Measurements from ENCODE around the gene ASXL3.

Gene ASXL3

DNA sequence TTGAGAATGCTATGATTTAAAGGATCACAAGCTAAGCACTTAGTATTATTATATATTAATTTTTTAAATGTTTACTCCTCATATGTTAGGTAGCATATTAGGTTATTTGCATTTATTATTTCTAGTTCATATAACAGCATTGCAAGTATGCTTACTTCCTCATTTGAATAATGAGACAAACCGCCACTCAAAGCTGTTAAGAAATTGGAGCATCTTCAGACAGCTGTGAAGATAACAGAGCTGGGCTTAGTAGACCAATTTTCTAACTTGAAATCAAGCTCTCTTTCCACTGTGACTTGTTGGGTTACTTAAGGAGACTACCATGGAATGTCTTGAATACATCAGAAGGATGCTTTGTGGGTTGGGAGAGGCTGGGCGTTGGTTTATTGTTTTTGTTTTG is 139.3 kb downstream of the ASXL3 start:
- DNase-seq (ENCODE audit: low spot score), result no peak

DNA sequence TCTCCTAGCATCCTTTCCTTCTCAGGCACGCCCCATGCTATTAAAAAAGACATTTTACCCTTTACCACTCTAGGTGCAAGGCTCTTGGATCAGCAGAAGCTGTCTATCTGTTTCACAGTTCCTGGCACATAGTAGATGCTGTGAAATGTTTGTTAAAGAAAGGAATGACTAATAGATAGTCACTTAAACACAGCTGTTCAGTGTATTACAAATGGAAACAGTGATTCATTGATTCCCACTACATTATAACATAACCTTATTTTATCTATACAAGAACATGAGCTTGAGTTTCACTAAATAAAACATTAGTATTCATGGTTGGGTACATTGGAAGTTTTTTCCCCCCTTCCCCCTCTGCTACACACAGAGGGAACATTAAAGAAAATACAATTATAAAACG is 142.1 kb downstream of the ASXL3 start:
- no peak for DNase-seq (ENCODE audit: low spot score)

DNA sequence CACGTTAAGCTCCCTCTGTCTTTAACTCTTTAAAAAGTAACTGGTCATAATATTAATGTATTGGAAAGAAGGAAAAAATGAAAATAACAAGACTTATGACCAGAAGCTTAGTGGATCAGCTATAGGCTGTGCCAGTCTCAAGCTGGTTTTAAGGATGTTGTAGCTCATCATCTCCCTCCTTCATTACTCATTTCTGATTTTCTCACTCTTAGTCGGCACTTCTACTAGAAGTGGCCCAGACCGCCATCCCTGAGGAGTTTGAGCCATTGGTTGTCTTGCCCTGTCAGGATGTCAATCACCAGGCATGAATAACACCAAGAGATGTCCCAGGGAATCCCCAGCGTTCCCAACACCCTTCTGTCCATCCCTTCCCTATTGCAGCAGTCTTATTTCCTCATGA is 151.5 kb downstream of the ASXL3 start:
- no peak for DNase-seq (ENCODE audit: low spot score)

DNA sequence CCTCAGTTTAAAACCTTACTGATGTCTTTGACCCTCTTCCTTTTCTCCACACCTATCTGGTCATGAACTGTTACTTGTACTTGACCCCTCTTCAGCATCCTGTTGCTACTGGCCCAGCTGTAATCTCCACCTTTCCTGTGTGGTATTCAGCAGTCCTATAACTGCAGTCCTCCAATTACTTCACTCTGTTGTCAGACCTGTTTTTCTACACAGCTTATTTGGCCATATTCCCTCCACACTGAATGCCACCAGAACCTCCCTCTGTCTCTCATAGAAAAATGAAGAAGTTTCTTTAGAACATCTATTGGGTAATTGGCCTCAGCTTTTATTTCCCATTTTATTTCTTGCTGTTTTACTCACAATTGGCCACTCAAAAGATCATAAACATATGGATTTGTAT is 155.4 kb downstream of the ASXL3 start:
- no peak for DNase-seq (ENCODE audit: low spot score)

DNA sequence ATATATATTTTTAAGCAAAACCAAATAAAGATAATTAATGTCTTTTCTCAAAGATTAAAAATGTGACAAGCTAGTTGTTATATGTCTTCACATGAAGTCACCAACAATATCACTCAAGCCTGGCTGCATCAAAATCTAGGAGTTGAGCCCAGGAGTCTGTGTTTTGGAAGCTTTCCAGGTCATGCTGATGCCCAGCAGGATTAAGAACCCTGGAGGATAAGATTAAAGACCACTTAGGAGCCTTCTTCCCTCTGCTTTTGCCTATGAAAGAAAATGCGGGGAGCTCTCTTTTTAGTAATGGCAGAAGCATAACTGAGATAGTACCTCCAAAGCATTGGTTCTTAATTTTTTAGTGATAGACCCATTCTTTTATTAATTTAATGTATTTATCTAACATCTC is 157.4 kb downstream of the ASXL3 start:
- no peak for DNase-seq (ENCODE audit: low spot score)

DNA sequence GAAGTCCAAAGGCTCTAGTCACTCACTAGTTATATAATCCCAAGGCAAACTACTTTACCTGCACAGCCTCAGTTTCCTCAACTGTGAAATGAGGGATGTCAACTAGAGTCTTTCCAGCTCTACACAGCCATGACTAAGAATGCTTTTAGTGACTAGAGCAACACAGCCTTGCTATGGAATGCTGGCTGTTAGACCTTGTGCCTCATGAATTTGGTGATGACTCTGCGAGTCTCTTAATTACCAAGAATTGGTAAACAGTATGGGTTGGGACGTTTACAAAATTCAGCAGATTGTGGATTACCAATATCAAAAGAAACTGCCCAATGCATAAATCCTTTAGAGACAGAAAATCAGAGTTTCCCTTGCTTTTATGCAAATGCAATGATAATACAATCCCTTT is 163.7 kb downstream of the ASXL3 start:
- DNase-seq (ENCODE audit: low spot score), result no peak

DNA sequence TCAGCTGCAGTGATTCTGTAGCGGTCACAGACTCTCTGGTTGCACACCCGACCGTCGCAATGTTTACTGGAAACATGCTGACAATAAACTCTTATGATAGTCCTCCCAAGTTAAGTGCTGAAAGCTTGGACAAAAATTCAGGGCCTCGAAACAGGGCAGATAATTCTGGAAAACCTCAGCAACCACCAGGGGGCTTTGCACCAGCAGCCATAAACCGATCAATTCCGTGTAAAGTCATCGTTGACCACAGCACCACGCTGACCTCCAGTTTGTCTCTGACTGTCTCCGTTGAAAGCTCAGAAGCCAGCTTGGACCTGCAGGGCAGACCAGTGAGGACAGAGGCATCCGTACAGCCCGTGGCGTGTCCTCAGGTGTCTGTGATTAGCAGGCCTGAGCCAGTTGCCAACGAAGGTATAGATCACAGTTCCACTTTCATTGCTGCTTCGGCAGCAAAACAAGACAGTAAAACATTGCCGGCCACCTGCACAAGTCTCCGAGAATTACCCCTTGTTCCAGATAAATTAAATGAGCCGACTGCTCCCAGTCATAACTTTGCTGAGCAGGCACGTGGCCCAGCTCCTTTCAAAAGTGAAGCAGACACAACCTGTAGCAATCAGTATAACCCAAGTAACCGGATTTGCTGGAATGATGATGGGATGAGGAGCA is 166.1 kb downstream of the ASXL3 start:
- no peak for DNase-seq (ENCODE audit: low spot score)

DNA sequence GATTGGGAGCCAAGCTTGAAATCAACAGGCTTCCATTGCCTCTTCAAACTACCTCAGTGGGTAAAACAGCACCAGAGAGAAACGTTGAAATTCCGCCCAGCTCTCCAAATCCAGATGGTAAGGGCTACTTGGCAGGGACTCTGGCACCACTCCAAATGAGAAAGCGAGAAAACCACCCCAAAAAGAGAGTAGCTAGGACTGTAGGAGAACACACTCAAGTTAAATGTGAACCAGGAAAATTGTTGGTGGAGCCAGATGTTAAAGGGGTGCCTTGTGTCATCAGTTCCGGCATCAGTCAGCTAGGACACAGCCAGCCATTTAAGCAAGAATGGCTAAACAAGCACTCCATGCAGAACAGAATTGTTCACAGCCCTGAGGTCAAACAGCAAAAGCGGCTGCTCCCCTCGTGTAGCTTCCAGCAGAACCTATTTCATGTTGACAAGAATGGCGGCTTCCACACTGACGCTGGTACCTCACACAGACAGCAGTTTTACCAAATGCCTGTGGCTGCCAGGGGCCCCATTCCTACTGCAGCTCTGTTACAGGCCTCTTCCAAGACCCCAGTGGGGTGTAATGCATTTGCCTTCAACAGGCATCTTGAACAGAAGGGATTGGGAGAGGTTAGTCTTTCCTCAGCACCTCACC is 167.3 kb downstream of the ASXL3 start:
- no peak for DNase-seq (ENCODE audit: low spot score)

DNA sequence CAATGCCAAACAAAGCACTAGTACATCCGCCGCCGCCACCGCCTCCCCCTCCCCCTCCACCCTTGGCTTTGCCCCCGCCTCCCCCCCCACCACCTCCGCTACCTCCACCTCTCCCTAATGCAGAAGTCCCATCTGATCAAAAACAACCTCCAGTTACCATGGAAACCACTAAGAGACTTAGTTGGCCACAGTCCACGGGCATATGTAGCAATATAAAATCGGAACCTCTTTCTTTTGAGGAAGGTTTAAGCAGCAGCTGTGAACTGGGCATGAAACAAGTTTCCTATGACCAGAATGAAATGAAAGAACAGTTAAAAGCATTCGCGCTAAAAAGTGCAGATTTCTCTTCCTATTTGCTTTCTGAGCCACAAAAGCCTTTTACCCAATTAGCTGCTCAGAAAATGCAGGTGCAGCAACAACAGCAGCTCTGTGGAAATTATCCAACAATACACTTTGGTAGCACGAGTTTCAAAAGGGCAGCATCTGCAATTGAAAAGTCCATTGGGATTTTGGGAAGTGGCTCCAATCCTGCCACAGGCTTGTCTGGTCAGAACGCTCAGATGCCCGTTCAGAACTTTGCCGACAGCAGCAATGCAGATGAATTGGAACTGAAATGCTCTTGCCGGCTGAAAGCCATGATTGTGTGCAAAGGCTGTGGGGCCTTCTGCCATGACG is 168.0 kb downstream of the ASXL3 start:
- DNase-seq (ENCODE audit: low spot score), result no peak

DNA sequence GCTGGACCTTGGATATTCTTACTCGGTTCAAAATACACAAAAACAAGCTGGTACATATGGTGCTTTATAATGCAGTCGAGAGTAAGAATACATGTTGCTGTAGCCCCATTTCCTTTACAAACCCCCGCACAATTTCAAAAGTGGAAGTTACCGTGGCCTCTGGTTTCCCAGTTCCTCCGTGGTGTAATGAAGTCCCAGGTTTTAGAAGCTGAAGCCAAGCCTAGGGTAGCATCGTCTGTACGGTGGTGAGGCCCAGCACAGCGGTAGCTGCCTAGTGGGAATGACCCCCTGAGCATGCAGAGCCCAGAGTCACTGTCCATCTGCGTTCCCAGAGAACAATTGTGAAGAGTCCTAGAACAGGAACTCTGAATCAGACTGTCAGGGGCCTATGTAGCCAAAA is 171.8 kb downstream of the ASXL3 start:
- DNase-seq (ENCODE audit: low spot score), result no peak

DNA sequence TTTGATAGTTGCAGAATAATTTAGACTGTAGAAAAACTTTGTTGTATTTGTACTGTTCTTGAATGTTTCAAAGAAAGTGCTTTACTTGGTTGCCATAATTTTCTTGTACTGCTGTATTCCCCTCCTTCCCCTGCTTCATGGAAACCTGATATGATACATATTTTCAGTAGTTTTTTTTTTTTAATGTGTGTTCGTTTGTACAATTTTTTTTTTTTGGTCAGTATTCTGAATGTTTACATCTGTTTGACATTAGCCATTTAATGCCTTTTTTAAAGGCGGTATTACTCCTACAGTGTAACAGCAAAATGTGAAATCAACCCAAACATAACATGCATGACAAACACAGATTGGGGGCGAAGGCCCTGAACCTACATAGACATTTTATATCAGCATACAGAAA is 172.3 kb downstream of the ASXL3 start:
- DNase-seq (ENCODE audit: low spot score), result no peak

DNA sequence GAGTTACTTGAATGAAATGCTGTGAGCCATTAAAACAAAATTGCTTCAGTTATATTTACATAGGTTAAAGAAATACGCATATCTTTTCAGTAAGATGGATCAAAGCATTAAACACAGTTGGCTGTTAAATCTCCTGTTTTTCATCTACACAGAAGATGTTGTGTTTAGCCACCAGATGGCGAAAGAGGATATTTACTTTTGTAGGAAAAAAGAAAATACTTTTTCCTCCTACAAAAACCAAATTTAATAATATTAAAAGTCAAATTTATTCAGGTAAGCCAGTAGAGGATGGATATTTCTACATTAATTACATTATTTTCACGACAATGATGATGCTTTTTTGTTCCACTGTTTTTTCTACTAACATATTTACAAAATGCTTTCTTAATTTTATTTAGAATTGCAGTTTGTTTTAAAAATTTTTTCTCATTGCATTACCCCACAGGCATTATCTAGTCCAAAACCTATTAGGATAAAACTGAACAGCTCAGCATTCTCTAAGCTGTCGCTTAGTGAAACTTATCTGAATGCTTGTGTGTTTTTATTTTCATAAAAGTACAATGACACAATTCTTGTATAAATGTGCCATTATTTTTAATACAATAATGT is 173.7 kb downstream of the ASXL3 start:
- DNase-seq (ENCODE audit: low spot score), result peak; percentile 21

DNA sequence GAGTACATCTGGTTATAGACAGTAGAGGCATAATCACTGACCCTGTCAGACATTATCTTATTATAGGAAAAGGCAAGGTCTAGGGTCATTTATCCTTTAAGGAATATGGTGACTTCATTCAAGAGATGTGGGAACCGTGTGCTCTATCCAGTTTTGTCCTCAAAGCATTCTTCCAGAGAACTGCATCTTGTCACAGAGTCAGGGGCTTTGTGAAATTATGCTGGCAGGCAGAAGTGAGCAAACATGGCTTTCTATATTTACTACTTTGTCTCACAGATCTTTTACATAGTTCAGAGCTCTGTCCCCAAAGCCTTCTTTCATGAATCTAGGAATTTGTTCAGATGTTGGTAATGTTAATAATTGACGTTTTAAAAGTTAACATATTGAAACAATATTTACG is 177.4 kb downstream of the ASXL3 start:
- no peak for DNase-seq (ENCODE audit: low spot score)

DNA sequence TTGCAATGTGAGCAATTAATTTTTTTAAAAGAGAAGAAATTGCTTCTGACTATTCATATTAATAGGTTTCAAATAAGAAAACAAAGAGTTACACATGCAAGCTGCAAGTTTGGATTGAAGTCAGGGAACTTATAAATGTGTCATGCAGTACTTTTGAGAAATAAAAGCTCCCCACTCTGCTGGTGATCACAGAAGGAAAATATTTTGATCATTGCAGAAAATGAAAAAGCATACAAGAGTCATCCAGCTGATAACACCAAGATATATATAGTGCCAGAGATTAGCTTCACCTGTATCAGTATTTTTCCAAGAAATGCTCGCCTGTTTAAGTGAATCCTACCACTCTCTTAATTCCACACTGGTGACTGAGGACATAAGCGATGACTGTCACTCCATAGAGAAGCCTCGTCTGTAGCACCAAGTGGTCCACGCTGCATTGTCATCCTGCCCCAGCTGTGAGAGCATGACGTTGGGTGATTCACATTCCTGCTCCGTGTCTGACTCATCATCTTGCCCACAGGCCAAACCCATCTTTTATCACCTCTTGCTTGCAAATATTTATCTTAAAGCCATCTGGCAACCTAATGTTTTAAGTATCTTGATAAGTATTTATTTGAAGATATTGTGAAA is 178.0 kb downstream of the ASXL3 start:
- DNase-seq (ENCODE audit: low spot score), result peak; percentile 67

DNA sequence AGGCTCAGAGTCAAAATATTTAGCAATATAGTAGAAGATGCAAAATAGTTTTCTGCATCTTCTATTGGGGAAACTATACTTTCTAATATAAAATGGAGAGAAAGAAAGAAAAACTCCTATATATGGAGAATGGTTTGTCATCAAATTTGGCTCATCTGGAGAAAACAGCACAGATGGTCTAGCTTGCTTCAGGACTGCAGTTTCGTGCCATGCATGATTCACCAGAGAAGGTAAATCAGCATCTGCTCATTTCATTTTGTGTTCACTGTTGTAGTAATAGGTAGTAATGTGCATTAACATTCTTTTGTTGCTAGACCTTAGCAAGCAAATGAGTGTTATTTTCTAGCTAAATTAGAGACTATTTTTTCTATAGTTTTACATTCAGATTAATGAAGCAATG is 179.0 kb downstream of the ASXL3 start:
- DNase-seq (ENCODE audit: low spot score), result peak; percentile 25

DNA sequence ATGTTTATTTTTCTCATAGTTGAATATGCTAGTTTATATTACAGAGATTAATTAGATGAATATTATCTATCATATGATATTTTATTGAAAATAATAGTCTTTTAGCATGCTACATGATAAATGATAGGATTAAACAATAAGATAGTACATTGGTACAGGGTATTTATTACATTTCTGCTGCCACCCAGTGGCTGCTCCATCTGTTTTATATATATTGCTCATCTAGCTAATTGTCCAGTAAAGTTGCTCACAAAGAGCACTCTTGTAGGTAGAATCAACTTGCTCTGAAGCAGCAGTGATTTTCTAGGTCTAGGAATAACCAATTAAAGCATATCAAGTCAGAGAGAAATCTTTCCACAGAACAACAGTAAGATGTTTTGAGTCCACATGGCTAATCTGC is 183.3 kb downstream of the ASXL3 start:
- peak; percentile 26 for DNase-seq (ENCODE audit: low spot score)

DNA sequence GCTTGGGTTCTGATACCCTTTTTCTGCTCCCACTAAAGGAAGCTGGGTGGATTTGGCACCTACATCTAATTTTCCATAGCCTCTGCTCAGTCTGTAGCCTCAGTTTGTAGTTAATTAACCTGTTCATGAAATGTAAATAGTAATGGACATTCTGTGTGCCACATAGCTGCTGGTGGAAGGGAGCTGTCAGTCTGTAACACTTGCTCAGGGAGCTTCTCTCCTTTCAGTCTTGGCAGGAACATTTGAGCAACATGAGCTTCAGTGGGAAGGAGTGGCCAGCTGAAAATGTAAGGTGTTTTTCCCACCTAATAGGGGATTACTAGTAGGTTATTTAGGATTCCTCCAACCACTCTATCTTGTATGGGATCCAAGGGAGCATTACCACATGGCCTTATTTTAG is 203.4 kb downstream of the ASXL3 start:
- DNase-seq (ENCODE audit: low spot score), result no peak
